GM13977 (cell line): ENCODE data around the gene RNU6-9.

ENCODE experiments used
- DNase-seq: peaks from one replicate; pipeline ENCODE4 v3.0.0; 2012; ENCODE audit warnings: low spot score
- in situ Hi-C: fragments of 300-500 bp; cut with MboI; formaldehyde crosslinking; loops from one replicate; pipeline ENCODE4 v1.12.0; 2022; ENCODE audit warnings: low sequenced_read_pairs, low pct_unique_long_range_greater_than_20kb, mixed read lengths, inconsistent platforms; ENCODE audit not compliant: unreplicated experiment
- TF ChIP-seq, protein P1 (sequence below): IDR thresholded peaks from 2 replicates; pipeline ENCODE4 v1.5.1; 2012; ENCODE audit warnings: mild to moderate bottlenecking, control low read depth; ENCODE audit not compliant: insufficient read depth; ENCODE audit errors: extremely low read depth, missing control alignments

RNU6-9 gene

DNA sequence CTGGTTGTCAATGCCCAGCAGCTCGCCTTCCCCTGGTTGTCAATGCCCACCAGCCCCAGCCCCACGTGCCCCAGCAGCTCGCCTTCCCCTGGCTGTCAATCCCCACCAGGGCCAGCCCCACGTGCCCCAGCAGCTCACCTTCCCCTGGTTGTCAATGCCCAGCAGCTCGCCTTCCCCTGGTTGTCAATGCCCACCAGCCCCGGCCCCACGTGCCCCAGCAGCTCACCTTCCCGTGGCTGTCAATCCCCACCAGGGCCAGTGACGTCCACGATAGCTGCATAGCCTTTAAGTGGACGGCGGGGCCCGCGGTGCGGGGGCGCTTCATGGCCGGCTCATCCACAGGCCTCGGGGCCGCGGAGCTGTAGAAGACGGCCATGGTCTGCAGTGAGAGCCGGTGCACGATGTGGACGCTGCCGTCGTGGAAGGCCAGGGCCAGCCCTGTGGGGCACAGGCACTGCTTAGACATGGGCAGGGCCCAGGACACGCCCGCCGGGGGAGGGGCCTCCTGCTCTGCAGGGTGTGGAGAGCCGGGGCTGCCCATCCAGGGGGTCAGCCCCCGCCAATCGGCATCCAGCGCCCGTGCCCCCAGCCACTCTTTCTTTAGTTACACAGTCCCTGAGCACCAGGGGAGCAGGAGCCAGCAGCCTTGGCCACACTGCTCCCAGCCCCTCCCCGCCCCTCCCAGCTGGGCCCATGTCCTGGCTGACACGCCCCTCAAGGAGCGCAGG lies 13.4 kb upstream of the RNU6-9 start:
- in situ Hi-C loops: no loop called here
- TF ChIP-seq, protein P1, sequence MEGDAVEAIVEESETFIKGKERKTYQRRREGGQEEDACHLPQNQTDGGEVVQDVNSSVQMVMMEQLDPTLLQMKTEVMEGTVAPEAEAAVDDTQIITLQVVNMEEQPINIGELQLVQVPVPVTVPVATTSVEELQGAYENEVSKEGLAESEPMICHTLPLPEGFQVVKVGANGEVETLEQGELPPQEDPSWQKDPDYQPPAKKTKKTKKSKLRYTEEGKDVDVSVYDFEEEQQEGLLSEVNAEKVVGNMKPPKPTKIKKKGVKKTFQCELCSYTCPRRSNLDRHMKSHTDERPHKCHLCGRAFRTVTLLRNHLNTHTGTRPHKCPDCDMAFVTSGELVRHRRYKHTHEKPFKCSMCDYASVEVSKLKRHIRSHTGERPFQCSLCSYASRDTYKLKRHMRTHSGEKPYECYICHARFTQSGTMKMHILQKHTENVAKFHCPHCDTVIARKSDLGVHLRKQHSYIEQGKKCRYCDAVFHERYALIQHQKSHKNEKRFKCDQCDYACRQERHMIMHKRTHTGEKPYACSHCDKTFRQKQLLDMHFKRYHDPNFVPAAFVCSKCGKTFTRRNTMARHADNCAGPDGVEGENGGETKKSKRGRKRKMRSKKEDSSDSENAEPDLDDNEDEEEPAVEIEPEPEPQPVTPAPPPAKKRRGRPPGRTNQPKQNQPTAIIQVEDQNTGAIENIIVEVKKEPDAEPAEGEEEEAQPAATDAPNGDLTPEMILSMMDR: no peak
- DNase-seq: no peak

DNA sequence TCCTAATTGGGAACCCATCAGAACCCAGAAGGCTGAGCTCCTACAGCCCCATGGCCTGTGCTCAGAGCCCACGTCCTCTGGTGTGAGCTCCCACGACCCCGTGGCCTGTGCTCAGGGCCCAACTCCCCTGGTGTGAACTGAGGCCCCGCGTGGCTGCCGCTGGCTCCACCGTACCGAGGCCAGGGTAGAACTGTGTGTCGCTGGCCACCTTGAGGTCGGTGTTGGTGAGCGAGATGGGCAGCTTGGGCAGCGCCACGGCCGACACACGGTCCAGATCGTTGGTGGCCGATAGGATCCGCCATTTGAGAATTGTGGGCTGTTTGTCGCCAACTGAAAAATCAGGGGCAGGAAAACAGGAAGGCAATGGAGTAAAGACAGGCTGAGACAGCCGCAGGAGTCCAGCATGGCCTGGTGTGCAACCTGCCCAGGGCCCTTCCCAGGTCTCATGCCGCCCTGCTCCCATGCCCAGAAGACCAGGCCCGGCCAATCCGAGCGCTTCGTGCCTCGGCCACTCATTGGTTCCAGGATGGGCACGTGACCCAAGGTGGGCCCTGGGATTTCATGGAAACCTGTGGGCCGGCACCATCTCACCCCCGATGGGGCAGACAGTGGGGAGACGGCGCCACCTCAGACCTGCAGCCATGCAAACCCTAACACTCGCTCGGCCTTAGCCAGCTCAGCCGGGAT lies 11.8 kb upstream of the RNU6-9 start:
- TF ChIP-seq, protein P1: no peak
- in situ Hi-C loops: no loop called here
- no peak for DNase-seq

DNA sequence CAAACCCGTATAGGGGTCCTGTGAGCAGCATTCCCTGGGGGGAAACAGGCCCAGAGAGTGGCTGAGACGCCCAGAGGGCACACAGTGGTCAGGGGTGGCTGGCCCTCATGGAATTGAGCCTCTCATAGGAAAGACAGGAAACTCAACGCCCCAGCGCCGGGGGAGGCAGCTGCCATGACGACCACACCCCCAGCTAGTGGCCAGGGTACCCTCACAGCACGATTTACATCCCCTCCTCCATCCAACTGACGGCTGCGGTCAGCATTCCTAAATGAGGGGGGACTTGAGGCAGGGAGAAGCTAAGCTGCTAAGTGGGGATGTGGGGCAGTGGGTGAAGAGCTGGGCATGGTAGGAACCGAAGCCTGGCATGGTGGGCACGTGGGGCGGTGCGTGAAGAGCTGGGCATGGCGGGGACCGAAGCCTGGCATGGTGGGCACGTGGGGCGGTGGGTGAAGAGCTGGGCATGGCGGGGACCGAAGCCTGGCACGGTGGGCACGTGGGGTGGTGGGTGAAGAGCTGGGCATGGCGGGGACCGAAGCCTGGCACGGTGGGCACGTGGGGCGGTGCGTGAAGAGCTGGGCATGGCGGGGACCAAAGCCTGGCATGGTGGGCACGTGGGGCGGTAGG lies 10.3 kb upstream of the RNU6-9 start:
- TF ChIP-seq, protein P1: no peak
- in situ Hi-C loops: no loop called here
- no peak for DNase-seq

DNA sequence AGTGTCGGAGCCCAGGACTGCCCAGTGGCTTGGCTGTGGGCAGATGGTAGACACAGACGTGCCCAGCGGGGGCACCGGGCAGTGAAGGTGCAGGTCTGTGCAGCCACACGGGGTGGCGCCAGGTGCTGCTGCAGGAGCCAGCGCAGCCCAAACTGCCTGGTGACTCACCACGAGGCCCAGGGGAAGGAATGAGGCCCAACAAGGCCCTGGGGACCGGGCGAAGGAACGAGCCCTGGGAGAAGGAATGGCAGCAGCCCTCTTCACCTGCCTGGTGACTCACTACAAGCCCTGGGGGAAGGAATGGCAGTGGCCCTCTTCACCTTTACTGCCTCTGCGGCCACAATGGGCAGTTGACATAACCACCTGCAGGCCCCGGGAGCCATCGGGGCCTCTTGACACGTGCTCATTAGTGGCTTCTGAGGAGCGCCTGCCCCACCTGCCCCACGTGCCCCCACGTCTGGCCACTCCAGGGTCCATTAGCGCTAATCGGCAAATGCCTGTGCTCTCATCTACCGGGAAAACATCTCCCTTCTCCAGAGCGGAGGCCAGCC lies 9.5 kb upstream of the RNU6-9 start:
- TF ChIP-seq, protein P1: no peak
- in situ Hi-C loops: no loop called here
- no peak for DNase-seq

DNA sequence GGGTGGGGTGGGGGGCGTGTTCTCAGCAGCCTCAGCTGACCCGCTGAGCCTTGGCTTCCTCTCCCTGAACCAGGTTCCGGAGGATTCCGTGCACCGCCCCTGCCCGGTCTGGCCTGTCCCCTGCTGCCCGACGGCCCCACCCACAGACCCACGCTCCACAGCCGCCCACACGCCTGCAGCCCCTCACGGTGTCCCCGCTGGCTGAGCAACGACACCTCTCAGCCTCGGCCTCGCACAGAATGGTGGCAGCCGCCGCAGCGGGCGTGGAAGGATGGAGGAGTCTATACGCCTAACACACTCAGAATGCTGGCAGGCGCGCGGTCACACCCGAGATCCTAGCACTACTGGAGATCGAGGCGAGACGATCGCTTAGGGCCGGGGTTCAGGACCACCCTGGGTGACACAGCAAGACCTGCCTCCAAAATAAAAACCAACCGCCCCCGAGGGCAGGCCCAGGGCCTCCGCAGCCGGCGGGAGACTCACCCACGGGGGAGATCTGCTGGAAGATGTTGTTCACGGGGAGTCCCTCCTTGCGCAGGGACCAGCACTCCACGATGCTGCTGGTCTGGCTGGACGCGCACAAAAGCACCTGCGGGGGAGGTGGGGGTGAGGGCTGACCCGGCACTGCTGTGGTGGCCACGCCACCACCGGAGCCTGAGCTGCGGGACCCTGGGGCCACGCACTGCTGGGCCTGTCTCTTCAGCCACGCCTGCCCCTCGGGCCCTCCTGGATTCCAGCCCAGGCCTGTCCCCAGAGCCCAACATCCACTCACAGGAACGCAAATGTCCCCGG lies 8.7 kb upstream of the RNU6-9 start:
- TF ChIP-seq, protein P1: no peak
- in situ Hi-C loops: no loop called here
- no peak for DNase-seq
